ENCODE measurements around the gene MX2.

- TF ChIP-seq POLR2A (IDR thresholded peaks at IDR 0.05; ENCODE audit: low read depth, low read length): no peak
- TF ChIP-seq CTCF (conservative IDR thresholded peaks at IDR 0.05; ENCODE audit: low read depth, low read length): no peak
- TF ChIP-seq FOS (IDR thresholded peaks at IDR 0.05; ENCODE audit: low read depth, low read length): no peak
- no peak for TF ChIP-seq CEBPB (IDR thresholded peaks at IDR 0.05; ENCODE audit: low read depth, low read length)
- TF ChIP-seq USF2 (IDR thresholded peaks at IDR 0.05; ENCODE audit: low read depth, low read length): no peak
- no peak for TF ChIP-seq SMC3 (IDR thresholded peaks at IDR 0.05; ENCODE audit: low read depth, low read length)
- TF ChIP-seq MXI1 (IDR thresholded peaks at IDR 0.05; ENCODE audit: borderline replicate concordance, low read depth, low read length): no peak
- TF ChIP-seq MAFK (IDR thresholded peaks at IDR 0.05; ENCODE audit: low read depth, low read length): no peak
Observed at GRCh38 chr21:41357546-41357945, 4.3 kb upstream of the MX2 start.
